ENCODE measurements around the gene YPEL5. TPM values are rescaled to one million over a fixed set of nuclear protein-coding genes. Genes with fewer than 3 reads are reported as not detected.

The YPEL5 gene
- total RNA-seq, 1 experiment from 2014 or later = 27.1 TPM

- Histone ChIP-seq H3K27me3 (ENCODE audit: insufficient read depth, low read length) (peaks cover 3% of the 10 kb centered on the region; the same call in 1 of the 2 replicates), H3K4me3 (replicated peaks in 1 of 2; ENCODE audit: low read depth in 1 of 2, low read length in 2 of 2) (no peak overlapping the region), H3K9me2 (ENCODE audit: insufficient read depth) (no peaks in the 10 kb centered on the region), H3K79me2 (ENCODE audit: insufficient read depth, low read length) (no peaks in the 10 kb centered on the region), H3K9me3 (ENCODE audit: control insufficient read depth in 1 of 2, insufficient read depth in 1 of 2, low read depth in 1 of 2, low read length in 2 of 2) (no peaks in the 10 kb centered on the region), H3K9ac (ENCODE audit: low read length) (no peak overlapping the region), H3K4me2 (ENCODE audit: low read length) (no peak overlapping the region), H3K4me1 (ENCODE audit: control insufficient read depth in 1 of 2, insufficient read depth in 2 of 2, low read length in 2 of 2) (peaks cover 0 to 4% of the 10 kb centered on the region in 2 experiments; a peak in 1 of 4 replicates), H4K20me1 (ENCODE audit: insufficient read depth) (no peaks in the 10 kb centered on the region), H3K27ac (ENCODE audit: low read depth, low read length) (no peak overlapping the region), H3K36me3 (ENCODE audit: control insufficient read depth in 1 of 2, insufficient read depth in 2 of 2, low read length in 2 of 2) (no peaks in the 10 kb centered on the region), H2AFZ (ENCODE audit: low read depth, low read length, poor library complexity, severe bottlenecking) (no peak overlapping the region)
- ATAC-seq (no peak), DNase-seq (ENCODE audit: low read depth, low spot score) (no peak)
- RAD21 ChIA-PET (ENCODE audit: low non-redundant PET in 1 of 2, low total read pairs in 2 of 2, uncharacterized antibody in 2 of 2, unreplicated experiment in 2 of 2) = interaction anchor here (0.6 to 1.9 kb wide), 6 partner anchors 8 to 502 kb away, joined by 3 to 9 read pairs (median 4); no protein-coding TSS in a partner anchor
- TF ChIP-seq ZFX (IDR thresholded peaks at IDR 0.05) (no peak), POLR2A (IDR thresholded peaks at IDR 0.05; ENCODE audit: borderline replicate concordance, extremely low read depth, insufficient read depth, insufficient read length) (no peak), SIN3A (IDR thresholded peaks at IDR 0.05; ENCODE audit: low read depth) (no peak), EZH2 (IDR thresholded peaks at IDR 0.05) (no peak), ELF1 (IDR thresholded peaks at IDR 0.05; ENCODE audit: borderline replicate concordance, low read depth) (no peak), YY1 (IDR thresholded peaks at IDR 0.05; ENCODE audit: extremely low read depth, insufficient replicate concordance, low read depth, low read length) (no peak), POLR2AphosphoS5 (IDR thresholded peaks at IDR 0.05; ENCODE audit: low read depth, low read length) (no peak)
- TF ChIP-seq, protein P1, sequence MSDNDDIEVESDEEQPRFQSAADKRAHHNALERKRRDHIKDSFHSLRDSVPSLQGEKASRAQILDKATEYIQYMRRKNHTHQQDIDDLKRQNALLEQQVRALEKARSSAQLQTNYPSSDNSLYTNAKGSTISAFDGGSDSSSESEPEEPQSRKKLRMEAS (IDR thresholded peaks at IDR 0.05) = no peak
- BruUV-seq (replicated peaks) = no TSS peak
- intact Hi-C loops (cut with micrococcal nuclease) = no loop called here
- CTCF ChIA-PET = interaction anchor here (1.3 to 2.6 kb wide), 6 partner anchors 9 to 502 kb away, joined by 3 to 33 read pairs (median 17); no protein-coding TSS in a partner anchor
- POLR2A ChIA-PET = no interaction called here
Observed at GRCh38 chr2:30209227-30209626, 62.4 kb downstream of the YPEL5 start.

Other genes starting within 250 kb of the YPEL5 start
- not detected for gene ALK, start 225.4 kb upstream of the YPEL5 start, total RNA-seq (2021; ENCODE audit: unreplicated experiment)
- 1.2 TPM for gene LBH, start 84.5 kb downstream of the YPEL5 start, total RNA-seq (2021; ENCODE audit: unreplicated experiment)

All from HCT116 (cell line).